ENCODE data around the gene SPATA46. TPM values are rescaled to one million over a fixed set of nuclear protein-coding genes. Genes with fewer than 3 reads are reported as not detected.

Gene SPATA46
- total RNA-seq, 2 experiments from 2014 or later = not detected

DNA sequence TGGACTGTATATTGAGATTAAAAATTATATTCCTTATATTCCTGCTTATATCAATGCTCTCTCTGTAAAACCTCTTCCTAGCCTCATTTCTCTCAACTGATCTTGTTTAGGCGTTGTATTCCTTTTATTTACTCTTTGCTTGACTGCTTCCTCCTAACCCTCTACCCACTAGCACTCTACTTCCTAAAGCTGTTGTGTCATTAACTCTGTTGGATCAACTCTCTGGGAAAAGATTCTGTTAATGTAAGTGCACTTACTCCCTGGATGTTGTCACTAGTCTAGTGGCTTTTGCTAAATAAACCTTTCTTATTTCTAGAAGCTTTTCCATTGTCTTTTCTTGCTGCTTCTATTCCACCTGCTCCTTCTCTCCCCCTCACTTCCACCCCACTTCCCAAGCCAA lies 6.5 kb downstream of the SPATA46 start:
- Mint-ChIP-seq H3K27ac (no peak overlapping the region), H3K36me3 (ENCODE audit: low read depth) (no peaks in the 10 kb centered on the region), H3K27me3 (no peaks in the 10 kb centered on the region), H3K4me1 (ENCODE audit: low read depth) (no peaks in the 10 kb centered on the region), H3K9me3 (no peaks in the 10 kb centered on the region), H3K4me3 (no peak overlapping the region)
- no peaks in the 10 kb centered on the region for H3K27me3 ChIP-seq (ENCODE audit: control insufficient read depth in 1 of 2, insufficient read depth in 2 of 2, low read length in 2 of 2)
- no peaks in the 10 kb centered on the region for H3K4me1 ChIP-seq (ENCODE audit: insufficient read depth, low read length)
- H3K4me3 ChIP-seq (ENCODE audit: low read length) = no peak overlapping the region
- no peak for ATAC-seq (ENCODE audit: poor library complexity)
- CTCF ChIA-PET = no interaction called here
- intact Hi-C loops (cut with DNase I, micrococcal nuclease) = no loop called here
- H3K36me3 ChIP-seq (ENCODE audit: insufficient read depth, low read length) = no peaks in the 10 kb centered on the region
- TF ChIP-seq, protein P1, sequence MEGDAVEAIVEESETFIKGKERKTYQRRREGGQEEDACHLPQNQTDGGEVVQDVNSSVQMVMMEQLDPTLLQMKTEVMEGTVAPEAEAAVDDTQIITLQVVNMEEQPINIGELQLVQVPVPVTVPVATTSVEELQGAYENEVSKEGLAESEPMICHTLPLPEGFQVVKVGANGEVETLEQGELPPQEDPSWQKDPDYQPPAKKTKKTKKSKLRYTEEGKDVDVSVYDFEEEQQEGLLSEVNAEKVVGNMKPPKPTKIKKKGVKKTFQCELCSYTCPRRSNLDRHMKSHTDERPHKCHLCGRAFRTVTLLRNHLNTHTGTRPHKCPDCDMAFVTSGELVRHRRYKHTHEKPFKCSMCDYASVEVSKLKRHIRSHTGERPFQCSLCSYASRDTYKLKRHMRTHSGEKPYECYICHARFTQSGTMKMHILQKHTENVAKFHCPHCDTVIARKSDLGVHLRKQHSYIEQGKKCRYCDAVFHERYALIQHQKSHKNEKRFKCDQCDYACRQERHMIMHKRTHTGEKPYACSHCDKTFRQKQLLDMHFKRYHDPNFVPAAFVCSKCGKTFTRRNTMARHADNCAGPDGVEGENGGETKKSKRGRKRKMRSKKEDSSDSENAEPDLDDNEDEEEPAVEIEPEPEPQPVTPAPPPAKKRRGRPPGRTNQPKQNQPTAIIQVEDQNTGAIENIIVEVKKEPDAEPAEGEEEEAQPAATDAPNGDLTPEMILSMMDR (IDR thresholded peaks at IDR 0.05) = no peak
- no peaks in the 10 kb centered on the region for H3K9me3 ChIP-seq (ENCODE audit: control insufficient read depth in 1 of 2, insufficient read depth in 1 of 2, low read length in 2 of 2)
- H3K27ac ChIP-seq (ENCODE audit: low read depth in 1 of 2, low read length in 2 of 2) = no peak overlapping the region
- POLR2A ChIA-PET = no interaction called here
- no peak for DNase-seq

DNA sequence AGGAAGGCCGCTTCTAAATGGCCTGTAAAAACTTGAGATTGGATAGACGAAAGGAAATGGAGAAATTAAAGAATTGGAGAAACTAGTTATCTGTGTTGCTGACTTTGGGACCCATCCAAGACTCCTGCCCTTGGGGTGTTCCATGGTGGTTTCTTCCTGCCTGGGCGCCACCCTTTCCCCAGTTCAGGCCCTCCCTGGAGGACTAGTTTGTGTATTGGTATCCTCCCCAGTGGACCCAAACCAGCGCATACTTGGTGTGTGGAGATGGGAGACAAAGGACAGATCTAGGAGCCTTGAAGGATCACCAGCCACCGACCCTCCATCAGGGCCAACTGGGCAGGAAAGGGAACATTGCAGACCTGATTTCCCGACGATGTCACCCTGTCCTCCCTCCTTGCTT lies 7.1 kb downstream of the SPATA46 start:
- H3K4me1 ChIP-seq (ENCODE audit: insufficient read depth, low read length) = no peaks in the 10 kb centered on the region
- CTCF ChIA-PET = no interaction called here
- no peak overlapping the region for H3K4me3 Mint-ChIP-seq

DNA sequence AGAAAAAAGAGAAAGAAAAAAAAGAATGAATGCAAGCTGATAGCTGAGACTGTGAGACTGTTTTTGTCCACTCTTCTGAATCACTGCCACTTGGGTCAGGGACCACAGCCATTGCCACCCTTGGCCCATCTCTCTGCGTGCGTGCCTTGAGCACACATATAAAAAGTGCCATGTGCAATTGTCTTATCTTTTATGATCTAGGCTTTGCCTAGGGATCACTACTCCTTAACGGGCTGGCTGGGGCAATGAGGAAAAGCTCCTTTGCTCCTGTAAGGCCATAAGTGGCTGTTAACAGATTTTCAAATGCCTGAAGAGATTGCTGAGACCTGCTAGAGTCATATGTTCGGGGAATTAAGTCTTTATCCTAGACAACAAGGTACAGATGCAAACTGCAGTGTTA lies 8.2 kb downstream of the SPATA46 start:
- CTCF ChIA-PET = interaction anchor here (0.6 kb wide), 1 partner anchor 467 kb away, joined by 3 read pairs; no protein-coding TSS in a partner anchor
- Histone ChIP-seq H3K4me3 (ENCODE audit: low read length) (no peak overlapping the region), H3K4me1 (ENCODE audit: insufficient read depth, low read length) (no peaks in the 10 kb centered on the region), H3K36me3 (ENCODE audit: insufficient read depth, low read length) (no peaks in the 10 kb centered on the region), H3K27ac (ENCODE audit: low read depth in 1 of 2, low read length in 2 of 2) (no peak overlapping the region), H3K9me3 (ENCODE audit: control insufficient read depth in 1 of 2, insufficient read depth in 1 of 2, low read length in 2 of 2) (no peaks in the 10 kb centered on the region), H3K27me3 (ENCODE audit: control insufficient read depth in 1 of 2, insufficient read depth in 2 of 2, low read length in 2 of 2) (no peaks in the 10 kb centered on the region)
- Mint-ChIP-seq H3K27me3 (no peaks in the 10 kb centered on the region), H3K27ac (no peak overlapping the region), H3K4me3 (no peak overlapping the region), H3K9me3 (no peaks in the 10 kb centered on the region), H3K4me1 (ENCODE audit: low read depth) (no peaks in the 10 kb centered on the region), H3K36me3 (ENCODE audit: low read depth) (no peaks in the 10 kb centered on the region)
- POLR2A ChIA-PET = no interaction called here
- intact Hi-C loops (cut with DNase I, micrococcal nuclease) = no loop called here
- TF ChIP-seq, protein P1 (IDR thresholded peaks at IDR 0.05) = no peak
- no peak for ATAC-seq (ENCODE audit: poor library complexity)
- DNase-seq = no peak

More for the DNA sequence above, 7.1 kb downstream of the SPATA46 start:
- POLR2A ChIA-PET = no interaction called here
- DNase-seq = no peak
- Histone ChIP-seq H3K4me3 (ENCODE audit: low read length) (no peak overlapping the region), H3K9me3 (ENCODE audit: control insufficient read depth in 1 of 2, insufficient read depth in 1 of 2, low read length in 2 of 2) (no peaks in the 10 kb centered on the region), H3K36me3 (ENCODE audit: insufficient read depth, low read length) (no peaks in the 10 kb centered on the region), H3K27me3 (ENCODE audit: control insufficient read depth in 1 of 2, insufficient read depth in 2 of 2, low read length in 2 of 2) (no peaks in the 10 kb centered on the region), H3K27ac (ENCODE audit: low read depth in 1 of 2, low read length in 2 of 2) (no peak overlapping the region)
- H3K27me3 Mint-ChIP-seq = no peaks in the 10 kb centered on the region
- TF ChIP-seq, protein P1 (IDR thresholded peaks at IDR 0.05) = no peak
- ATAC-seq (ENCODE audit: poor library complexity) = no peak
- H3K9me3 Mint-ChIP-seq = no peaks in the 10 kb centered on the region
- intact Hi-C loops (cut with DNase I, micrococcal nuclease) = no loop called here
- no peak overlapping the region for H3K27ac Mint-ChIP-seq
- no peaks in the 10 kb centered on the region for H3K4me1 Mint-ChIP-seq (ENCODE audit: low read depth)
- H3K36me3 Mint-ChIP-seq (ENCODE audit: low read depth) = no peaks in the 10 kb centered on the region
